ENCODE results near the gene CRISPLD2.

CRISPLD2 gene

GRCh38 chr16:84819644-84820304 is at the start of gene CRISPLD2:
TSS of gene CRISPLD2 (plus strand) at chr16:84819985. CDS start at chr16:84838496, 18,511 bp downstream.
- peak; percentile 88 for DNase-seq

DNA sequence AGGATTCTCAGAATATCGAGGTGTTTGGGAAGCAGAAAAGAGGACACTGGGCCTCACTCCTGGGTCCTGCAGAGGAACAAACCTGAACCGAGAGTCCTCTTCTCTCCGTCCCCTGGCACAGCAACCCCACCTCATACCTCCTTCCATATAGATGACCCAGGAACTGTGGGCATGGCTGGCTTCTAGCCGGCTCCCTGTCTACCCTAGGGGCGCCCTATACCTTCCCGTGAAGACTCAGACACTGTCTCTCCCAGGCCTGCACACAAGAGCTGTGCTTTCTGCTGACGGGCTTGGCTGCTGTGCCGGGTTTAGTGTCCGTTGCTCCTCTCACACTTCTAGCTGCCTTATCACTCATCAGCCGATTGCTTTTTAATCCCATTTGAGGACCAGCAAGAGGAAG is 46.5 kb upstream of the CRISPLD2 start:
- DNase-seq, result no peak

- no peak for DNase-seq
Observed at GRCh38 chr16:84774810-84775209, 45.0 kb upstream of the CRISPLD2 start.

DNA sequence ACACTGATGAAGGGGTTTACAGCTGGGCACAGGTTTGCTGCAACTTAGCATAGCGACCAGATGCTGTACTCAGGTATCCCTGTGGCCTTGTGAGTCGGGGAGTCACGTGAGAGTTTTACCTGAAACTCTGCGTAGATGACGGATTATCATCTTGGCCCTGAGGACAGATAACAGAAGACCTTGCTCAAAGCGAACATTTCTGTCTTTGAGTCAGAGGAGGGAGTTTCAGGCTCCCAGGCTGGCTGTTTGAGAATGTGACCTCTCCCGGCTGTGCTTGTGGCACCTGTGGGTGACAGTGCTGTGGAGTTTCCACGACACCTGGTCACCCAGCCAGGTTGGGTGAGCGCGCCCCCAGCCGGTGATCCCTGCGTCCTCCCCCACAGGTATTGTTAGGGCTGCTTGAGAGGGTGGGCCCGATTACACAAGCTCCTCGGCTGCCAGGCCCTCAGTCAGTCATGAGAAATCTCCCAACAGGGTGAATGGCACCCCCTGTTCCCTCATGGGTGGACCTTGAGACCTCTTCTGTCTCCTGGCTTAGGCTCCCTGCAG is 44.4 kb upstream of the CRISPLD2 start:
- no peak for DNase-seq

- no peak for DNase-seq
Observed at GRCh38 chr16:84777435-84777834, 42.4 kb upstream of the CRISPLD2 start.

- DNase-seq, result no peak
Observed at GRCh38 chr16:84778720-84779119, 41.1 kb upstream of the CRISPLD2 start.

DNA sequence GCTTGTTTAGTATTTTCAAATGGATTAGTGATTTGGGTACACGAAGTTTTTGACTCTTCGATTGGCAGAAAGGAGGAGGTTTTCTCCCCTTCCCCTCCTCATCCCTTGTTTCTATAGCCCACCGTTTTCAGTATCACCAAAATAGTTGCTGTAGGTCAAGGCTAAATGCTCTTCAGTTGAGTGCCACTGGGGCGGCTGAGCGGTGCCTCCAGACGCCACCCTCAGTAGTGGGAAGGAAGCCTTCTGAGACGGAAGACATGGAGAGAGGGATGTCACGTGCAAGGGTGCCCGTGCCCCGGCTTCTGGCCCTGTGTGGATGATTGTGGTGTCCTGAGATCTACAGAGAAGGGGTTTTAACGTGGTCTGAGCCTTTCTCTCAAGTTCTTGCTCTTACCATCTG is 39.7 kb upstream of the CRISPLD2 start:
- no peak for DNase-seq

DNA sequence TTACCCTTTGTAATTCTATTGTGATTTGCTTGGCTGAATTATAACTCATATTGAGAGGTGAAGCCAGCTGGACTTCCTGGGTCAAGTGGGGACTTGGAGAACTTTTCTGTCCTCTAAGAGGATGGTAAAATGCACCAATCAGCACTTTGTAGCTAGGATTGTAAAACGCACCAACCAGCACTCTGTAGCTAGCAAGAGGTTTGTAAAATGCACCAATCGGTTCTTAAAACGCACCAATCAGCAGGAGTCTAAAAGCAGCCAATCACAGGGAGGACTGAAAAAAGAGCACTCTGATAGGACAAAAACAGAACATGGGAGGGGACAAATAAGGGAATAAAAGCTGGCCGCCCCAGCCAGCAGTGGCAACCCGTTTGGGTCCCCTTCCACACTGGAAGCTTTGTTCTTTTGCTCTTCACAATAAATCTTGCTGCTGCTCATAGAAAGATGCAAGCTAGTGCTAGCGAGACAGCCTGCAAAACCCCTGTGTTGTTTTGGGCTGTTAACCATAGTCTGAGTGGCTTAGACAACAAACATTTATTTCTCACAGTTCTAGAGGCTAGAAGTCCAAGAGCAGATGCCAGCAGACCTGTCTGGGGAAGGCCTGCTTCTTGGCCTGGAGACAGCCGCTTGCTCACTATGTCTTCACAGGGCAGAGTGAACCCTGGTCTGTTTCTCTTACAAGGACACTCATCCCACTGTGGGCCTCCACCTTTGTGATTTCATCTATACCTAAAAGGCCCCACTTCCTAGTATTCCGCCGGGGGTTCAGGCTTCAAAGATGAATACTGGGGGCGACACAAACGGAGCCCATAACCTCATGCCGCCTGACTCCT is 39.0 kb upstream of the CRISPLD2 start:
- no peak for DNase-seq

GRCh38 chr16:84782846-84783245 is 36.9 kb upstream of the CRISPLD2 start:
- DNase-seq, result no peak

DNA sequence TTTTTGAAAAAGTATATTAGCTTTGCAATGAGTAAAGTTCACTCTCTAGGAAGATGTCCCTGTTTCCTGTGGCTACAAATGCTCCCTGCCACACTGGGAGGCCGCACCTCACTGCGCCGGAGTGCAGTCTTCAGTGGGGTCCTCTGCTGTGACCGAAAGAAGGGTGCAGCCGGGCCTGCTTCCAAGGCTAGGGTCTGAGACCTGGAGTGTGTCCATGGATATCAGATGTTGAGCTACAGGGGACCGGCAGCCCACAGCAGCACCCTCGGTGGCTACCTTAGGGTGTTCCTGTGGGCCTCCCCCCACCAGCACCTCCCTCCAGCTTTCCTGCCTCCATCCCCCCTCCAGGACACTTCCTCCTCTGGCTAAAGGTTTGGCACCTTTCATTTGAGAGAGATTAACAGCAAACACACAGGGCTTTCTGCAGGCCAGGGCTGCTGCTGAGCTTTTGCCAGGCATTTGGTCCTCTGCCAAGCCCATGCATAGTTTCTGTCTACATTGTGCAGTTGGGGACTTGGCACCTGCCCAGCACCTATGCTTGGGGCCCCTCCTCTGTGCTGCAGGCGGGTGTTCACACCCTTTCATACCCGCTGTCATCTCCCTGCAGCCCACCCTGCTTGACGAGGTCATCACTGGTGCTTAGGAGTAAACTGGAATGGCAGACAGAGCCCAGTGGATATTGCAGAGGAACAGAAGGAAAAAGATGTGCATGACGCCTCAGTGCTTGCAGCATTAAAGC is 33.8 kb upstream of the CRISPLD2 start:
- DNase-seq, result no peak

- no peak for DNase-seq
Observed at GRCh38 chr16:84786605-84787262, 33.1 kb upstream of the CRISPLD2 start.

DNA sequence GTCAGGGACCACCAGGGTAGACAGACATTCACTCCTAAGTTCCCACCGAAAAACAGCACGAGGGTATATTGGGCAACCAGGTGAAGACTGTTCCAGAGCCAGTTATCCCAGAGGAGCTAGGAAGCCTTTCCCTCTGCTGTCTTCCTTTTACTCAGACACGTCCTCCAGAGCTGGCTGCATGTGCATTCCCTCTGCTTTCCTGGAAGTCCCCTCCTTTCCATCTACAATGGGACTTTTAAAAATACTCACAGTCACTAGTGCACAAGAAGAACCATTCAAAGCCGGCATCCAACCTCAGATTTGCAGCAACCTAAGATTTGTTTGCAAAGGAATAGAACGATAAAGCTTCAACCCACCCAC is 32.5 kb upstream of the CRISPLD2 start:
- DNase-seq, result no peak

GRCh38 chr16:84788920-84789391 is 30.8 kb upstream of the CRISPLD2 start:
- no peak for DNase-seq

GRCh38 chr16:84789431-84789830 is 30.4 kb upstream of the CRISPLD2 start:
- DNase-seq, result no peak

- no peak for DNase-seq
Observed at GRCh38 chr16:84790301-84790700, 29.5 kb upstream of the CRISPLD2 start.

DNA sequence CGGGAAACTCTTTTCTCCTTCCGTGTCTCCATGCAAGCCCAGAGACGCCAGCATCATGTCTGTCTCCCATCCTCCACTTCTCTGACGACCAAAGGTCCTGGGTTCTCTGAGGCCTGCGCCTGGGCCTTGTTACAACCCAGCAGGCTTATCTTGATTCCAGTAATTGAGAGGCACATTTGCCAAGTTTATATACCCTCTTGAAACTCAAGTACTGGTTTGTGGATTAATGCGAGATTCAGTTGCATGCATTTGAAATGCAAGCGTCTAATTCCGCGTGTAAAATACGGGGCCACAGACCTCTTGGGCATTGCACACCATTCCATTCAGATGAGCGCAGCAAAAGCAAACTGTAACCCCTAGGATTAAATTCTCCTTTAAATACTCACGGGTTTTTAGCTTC is 28.7 kb upstream of the CRISPLD2 start:
- no peak for DNase-seq

DNA sequence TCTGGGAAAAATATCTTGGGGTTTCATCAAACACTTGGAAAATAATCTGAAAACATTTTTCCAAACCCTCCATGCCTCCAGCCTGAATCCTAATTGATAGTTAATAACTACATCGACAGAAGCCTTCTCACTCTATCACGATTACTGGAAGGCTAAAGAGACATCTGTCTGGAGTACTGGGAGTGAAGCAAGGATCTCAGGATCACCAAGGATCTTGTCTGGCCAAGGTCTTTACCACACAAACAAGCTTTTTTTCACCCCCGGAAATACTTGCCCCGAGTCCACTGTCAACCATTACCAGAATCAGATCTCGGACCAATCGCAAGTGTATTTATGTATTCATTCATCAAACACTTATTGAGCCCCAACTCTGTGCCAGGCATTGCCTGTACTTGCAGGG is 28.3 kb upstream of the CRISPLD2 start:
- DNase-seq, result no peak

GRCh38 chr16:84794186-84794585 is 25.6 kb upstream of the CRISPLD2 start:
- DNase-seq, result no peak

DNA sequence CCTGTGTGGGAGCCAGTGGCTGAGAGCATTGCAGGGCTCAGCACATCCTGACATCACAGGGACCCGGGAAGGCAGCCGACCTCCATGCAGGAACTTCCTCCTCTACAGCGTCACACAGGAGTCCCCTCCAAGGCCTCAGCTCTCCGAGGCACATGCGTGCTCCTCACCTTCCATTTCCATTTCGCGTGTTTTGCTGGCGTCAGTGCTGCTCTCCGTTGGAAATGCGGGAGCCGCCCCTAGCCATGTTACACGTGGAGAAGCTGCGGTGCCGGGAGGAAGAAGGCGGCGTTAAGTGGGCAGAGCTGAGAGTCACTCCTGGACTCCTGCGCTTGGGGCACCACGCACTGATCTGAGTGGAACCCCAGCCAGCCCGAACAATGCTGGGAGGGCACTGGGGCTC is 25.2 kb upstream of the CRISPLD2 start:
- DNase-seq, result no peak

DNA sequence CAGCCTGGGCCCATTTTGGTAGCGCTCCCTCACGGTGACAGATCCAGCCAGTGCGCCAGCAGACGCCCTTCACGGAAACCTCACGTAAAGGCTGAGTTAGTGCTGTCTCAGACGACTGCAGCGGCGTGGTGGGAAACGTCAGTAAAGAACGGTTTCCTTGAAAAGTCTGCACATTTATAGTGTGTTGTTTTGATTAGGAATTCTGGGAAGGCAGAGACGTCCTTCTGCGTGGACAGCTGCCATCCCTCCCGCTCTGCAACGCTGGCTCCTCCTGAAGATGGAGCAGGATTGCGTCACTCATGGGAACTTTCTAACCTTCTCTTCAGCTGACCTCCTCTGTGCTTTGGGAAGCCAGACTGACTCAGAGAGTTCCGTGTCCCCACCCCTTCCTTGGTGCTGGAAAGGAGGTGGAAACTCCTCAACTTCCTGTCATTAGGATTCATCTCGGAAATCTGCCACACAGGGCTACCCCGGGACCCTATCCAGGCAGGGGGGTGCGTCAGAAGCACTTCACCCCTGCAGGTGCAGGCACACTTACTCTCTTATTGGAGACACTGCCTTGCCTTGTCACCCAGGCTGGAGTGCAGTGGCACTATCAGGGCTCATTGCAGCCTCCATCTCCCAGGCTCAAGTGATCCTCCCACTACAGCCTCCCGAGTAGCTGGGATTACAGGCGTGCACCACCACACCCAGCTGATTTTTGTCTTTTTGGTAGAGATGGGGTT is 24.3 kb upstream of the CRISPLD2 start:
- no peak for DNase-seq

DNA sequence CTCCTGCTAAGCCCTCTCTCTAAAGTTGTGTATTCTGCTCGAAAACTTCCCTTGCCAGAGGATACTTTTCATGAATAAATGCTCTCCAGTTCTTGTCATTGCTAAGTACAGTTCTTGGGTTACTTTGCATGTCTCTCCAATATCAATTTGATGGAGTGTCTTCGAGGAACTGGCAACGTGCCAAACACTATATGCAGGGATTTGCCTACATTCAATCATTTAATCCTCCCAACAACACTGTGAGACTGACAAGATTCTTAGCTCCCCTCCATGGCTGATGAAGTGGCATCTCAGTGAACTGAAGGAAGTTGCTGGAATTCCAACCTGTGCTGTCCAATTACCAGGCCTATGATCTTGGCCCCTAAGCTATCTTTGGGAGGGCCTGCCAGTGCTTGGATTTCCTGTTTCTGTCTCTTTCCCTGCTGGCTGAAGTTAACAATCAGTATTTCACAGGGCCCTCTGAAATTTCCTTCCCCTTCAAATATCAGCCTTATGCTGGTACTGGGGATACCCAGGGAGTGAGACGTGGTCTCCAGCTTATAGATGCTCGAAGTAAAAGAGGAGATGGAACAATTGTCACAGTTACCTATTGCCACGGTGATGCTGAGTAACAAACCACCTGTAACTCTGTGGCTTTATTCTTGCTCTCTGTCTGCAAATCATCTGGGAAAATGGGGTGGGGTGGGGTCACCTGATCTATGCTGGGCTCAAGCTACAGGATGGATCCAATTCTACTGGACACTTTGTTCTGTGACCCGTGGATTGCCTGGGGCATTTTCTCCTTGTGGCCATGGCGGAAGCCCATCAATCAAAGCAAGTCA is 19.4 kb upstream of the CRISPLD2 start:
- DNase-seq, result no peak

All from CD4-positive, alpha-beta T cell treated with Interleukin-17A for 1 hour (primary cell).